BE2C (cell line): ENCODE results near the gene LIN54.
"Not testable (repeated sequence)": the region's sequence is repeated elsewhere in the genome, so short reads cannot be mapped to it uniquely, and the experiment has no call there.

ENCODE experiments used
- DNase-seq: peaks from one replicate; pipeline ENCODE4 v3.0.0-alpha.2; 2020
- H3K27me3 ChIP-seq: fragments of 250-450 bp; sonication (Bioruptor Pico); 2 replicates; pipeline ENCODE4 v1.5.1; 2020; ENCODE audit warnings: mild to moderate bottlenecking
- H3K36me3 ChIP-seq: fragments of 250-450 bp; sonication (Bioruptor Pico); 2 replicates; pipeline ENCODE4 v1.5.1; 2020; ENCODE audit warnings: mild to moderate bottlenecking
- H3K4me1 ChIP-seq: fragments of 250-450 bp; sonication (Bioruptor Pico); 2 replicates; pipeline ENCODE4 v1.5.1; 2020
- H3K4me3 ChIP-seq: 2 replicates; pipeline ENCODE4 v1.5.1; 2011; ENCODE audit warnings: low read depth, low read length
- H3K9me3 ChIP-seq: fragments of 250-450 bp; sonication (Bioruptor Pico); 2 replicates; pipeline ENCODE4 v1.5.1; 2020
- CTCF ChIP-seq: IDR thresholded peaks from 2 replicates; pipeline ENCODE4 v1.5.1; 2012; ENCODE audit warnings: mild to moderate bottlenecking, low read depth, low read length

LIN54 gene

GRCh38 chr4:83002329-83002728, 8.3 kb downstream of the LIN54 start:
- no peaks in the 10 kb centered on the region for H3K27me3 ChIP-seq
- H3K4me3 ChIP-seq = no peak overlapping the region
- H3K4me1 ChIP-seq = peaks cover 3% of the 10 kb centered on the region; the same call in 1 of the 2 replicates
- no peak for TF ChIP-seq CTCF
- H3K9me3 ChIP-seq = no peaks in the 10 kb centered on the region
- DNase-seq = no peak
- H3K36me3 ChIP-seq = no peaks in the 10 kb centered on the region

DNA sequence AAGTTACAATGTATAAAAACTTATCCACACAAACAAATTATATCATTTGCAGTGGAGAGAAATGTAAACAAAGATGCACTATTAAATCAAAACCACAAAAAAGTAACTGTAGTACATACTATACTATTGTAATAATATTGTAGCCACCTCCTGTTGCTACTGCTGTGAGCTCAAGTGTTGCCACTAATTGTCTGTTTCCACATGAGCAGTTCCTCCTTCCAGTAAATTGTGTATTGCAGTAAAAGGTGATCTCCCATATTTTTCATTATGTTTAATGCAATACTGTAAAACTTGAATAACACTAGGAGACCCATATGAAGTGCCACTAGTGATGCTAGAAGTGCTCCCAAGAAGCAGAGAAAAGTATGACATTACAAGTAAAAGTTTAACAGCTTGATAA, 11.7 kb downstream of the LIN54 start:
- peaks cover 3% of the 10 kb centered on the region; the same call in 1 of the 2 replicates for H3K4me1 ChIP-seq
- no peak overlapping the region for H3K4me3 ChIP-seq
- no peaks in the 10 kb centered on the region for H3K9me3 ChIP-seq
- H3K36me3 ChIP-seq = no peaks in the 10 kb centered on the region
- no peak for DNase-seq
- no peaks in the 10 kb centered on the region for H3K27me3 ChIP-seq
- no peak for TF ChIP-seq CTCF

DNA sequence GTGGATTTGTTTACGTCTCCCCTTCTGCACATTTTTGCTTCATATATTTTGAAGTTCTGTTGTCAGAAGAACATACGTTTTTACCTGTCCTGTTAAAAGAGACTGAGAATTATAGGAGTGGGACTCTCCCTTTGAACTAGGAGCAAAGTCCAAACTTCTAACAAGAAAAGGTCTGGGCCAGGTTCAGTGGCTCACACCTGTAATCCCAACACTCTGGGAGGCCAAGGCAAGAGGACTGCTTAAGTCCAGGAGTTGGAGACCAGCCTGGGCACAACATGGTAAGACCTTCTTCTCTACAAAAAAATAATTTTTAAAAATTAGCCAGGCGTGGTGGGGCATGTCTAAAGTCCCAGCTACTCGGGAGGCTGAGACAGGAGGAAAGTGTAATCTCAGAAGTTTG, 15.8 kb downstream of the LIN54 start:
- no peaks in the 10 kb centered on the region for H3K27me3 ChIP-seq
- no peak for DNase-seq
- H3K9me3 ChIP-seq = no peaks in the 10 kb centered on the region
- H3K4me1 ChIP-seq = peaks cover 3% of the 10 kb centered on the region; the same call in 1 of the 2 replicates
- no peak overlapping the region for H3K4me3 ChIP-seq
- TF ChIP-seq CTCF = no peak
- H3K36me3 ChIP-seq = no peaks in the 10 kb centered on the region

- Histone ChIP-seq H3K9me3 (no peaks in the 10 kb centered on the region), H3K36me3 (no peaks in the 10 kb centered on the region), H3K27me3 (no peaks in the 10 kb centered on the region), H3K4me3 (no peak overlapping the region), H3K4me1 (no peaks in the 10 kb centered on the region)
- DNase-seq = no peak
- TF ChIP-seq CTCF = no peak
Observed at GRCh38 chr4:82989575-82990429, 20.8 kb downstream of the LIN54 start.

DNA sequence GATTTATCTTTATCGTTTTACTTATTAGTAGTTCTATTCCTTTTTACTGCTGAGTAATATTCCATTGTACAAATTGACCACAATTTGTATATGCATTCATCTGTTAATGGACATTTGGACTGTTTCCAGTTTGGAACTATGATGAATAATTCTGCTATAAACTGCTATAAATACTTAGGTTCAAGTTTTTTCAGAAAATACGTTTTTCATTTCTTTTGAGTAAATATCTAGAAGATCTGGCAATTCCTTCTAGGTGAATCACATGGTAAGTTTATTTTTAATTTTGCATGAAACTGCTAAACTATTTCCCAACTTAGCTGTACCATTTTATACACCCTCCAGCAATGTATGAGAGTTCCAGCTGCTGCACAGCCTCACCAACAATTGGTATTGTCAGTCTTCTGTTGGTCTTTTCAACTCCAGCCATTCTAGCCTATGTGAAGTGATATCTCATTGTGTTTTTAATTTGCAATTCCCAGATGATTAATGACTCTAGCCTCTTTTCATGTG, 22.2 kb downstream of the LIN54 start:
- no peak for TF ChIP-seq CTCF
- DNase-seq = no peak
- Histone ChIP-seq H3K27me3 (no peaks in the 10 kb centered on the region), H3K36me3 (peaks cover 6% of the 10 kb centered on the region; the same call in 1 of the 2 replicates), H3K4me1 (no peaks in the 10 kb centered on the region), H3K4me3 (no peak overlapping the region), H3K9me3 (no peaks in the 10 kb centered on the region)

GRCh38 chr4:82987519-82987918, 23.1 kb downstream of the LIN54 start:
- not testable (repeated sequence) for DNase-seq, H3K9me3 ChIP-seq, H3K36me3 ChIP-seq, H3K27me3 ChIP-seq, H3K4me3 ChIP-seq, H3K4me1 ChIP-seq
